22Rv1 (cell line): ENCODE data around the gene ISLR.

Source experiments
- H3K27ac ChIP-seq: fragments of 450-650 bp; 2 replicates; pipeline ENCODE4 v1.5.1; 2017
- ZFX ChIP-seq: fragments of 450-650 bp; IDR thresholded peaks from 2 replicates; pipeline ENCODE4 v1.6.1; 2017; ENCODE audit warnings: antibody characterized with exemption, borderline replicate concordance
- TF ChIP-seq, protein P1 (sequence below): fragments of 450-650 bp; IDR thresholded peaks from 2 replicates; pipeline ENCODE4 v1.5.1; 2017; ENCODE audit warnings: mild to moderate bottlenecking

ISLR gene

GRCh38 chr15:74184582-74185091 is 11.1 kb downstream of the ISLR start:
- TF ChIP-seq, protein P1, sequence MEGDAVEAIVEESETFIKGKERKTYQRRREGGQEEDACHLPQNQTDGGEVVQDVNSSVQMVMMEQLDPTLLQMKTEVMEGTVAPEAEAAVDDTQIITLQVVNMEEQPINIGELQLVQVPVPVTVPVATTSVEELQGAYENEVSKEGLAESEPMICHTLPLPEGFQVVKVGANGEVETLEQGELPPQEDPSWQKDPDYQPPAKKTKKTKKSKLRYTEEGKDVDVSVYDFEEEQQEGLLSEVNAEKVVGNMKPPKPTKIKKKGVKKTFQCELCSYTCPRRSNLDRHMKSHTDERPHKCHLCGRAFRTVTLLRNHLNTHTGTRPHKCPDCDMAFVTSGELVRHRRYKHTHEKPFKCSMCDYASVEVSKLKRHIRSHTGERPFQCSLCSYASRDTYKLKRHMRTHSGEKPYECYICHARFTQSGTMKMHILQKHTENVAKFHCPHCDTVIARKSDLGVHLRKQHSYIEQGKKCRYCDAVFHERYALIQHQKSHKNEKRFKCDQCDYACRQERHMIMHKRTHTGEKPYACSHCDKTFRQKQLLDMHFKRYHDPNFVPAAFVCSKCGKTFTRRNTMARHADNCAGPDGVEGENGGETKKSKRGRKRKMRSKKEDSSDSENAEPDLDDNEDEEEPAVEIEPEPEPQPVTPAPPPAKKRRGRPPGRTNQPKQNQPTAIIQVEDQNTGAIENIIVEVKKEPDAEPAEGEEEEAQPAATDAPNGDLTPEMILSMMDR = no peak
- no peak for TF ChIP-seq ZFX
- H3K27ac ChIP-seq = no peak overlapping the region

- H3K27ac ChIP-seq = no peak overlapping the region
- TF ChIP-seq ZFX = no peak
- TF ChIP-seq, protein P1 = no peak
Observed at GRCh38 chr15:74185710-74186348, 12.3 kb downstream of the ISLR start.

DNA sequence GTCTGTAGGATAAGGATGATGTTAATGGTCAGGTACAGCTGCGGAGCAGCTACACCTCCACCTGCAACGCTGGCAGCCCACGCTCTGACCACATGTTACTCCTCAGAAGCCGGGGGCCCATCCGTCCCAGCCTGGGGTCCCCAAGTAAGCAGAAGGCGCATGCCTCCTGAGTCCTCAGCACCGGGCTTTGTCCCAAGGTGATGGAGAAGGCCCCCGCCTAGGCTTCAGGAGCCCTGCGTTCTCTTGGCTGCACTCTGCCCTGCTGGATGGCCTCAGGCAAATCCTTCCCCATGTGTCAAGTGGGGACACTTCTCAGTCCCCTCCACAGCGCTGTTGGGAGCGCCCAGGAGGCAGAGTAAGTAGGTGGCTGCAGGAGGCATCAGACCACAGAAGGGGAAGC is 14.7 kb downstream of the ISLR start:
- no peak for TF ChIP-seq ZFX
- TF ChIP-seq, protein P1 = no peak
- H3K27ac ChIP-seq = no peak overlapping the region

GRCh38 chr15:74191798-74192197 is 18.3 kb downstream of the ISLR start:
- no peak overlapping the region for H3K27ac ChIP-seq
- TF ChIP-seq ZFX = no peak
- TF ChIP-seq, protein P1 = no peak

GRCh38 chr15:74192751-74193150 is 19.2 kb downstream of the ISLR start:
- no peak for TF ChIP-seq ZFX
- TF ChIP-seq, protein P1 = no peak
- H3K27ac ChIP-seq = no peak overlapping the region

GRCh38 chr15:74193299-74193718 is 19.8 kb downstream of the ISLR start:
- H3K27ac ChIP-seq = no peak overlapping the region
- TF ChIP-seq, protein P1 = no peak
- TF ChIP-seq ZFX = no peak

DNA sequence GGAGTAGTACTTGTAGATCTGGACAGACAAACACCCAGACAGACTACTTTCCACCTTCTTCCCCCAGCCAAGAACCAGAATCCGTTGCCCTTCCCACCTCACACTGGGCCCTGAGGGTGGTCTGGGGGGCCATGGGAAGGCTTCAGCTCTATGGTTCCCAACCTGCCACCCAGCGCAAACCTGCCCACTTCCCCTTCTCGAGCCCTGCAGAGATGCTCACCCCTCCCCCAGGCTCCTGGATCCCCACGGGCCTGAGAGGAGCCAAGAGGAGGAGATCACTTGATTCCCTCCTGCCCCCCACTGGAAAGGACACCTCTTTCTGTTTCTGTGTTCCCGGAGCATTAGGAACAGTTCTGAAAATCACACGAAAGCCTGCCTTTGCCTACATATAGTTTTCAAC is 20.4 kb downstream of the ISLR start:
- no peak overlapping the region for H3K27ac ChIP-seq

More for the DNA sequence above, 20.4 kb downstream of the ISLR start:
- TF ChIP-seq ZFX = no peak
- TF ChIP-seq, protein P1 = no peak
